HCT116 (cell line): ENCODE data around the gene TAF12. TPM values are rescaled to one million over a fixed set of nuclear protein-coding genes. Genes with fewer than 3 reads are reported as not detected.
A peak's percentile ranks its signal among the peaks of the same experiment; 100 is the strongest.

Source experiments
- ATAC-seq: fragments of 200-7000 bp; cut with Tn5 transposase; 2 replicates; pipeline ENCODE4 v1.9.1; 2020; ENCODE audit warnings: mild to moderate bottlenecking, moderate library complexity
- BruUV-seq: library from RNA; stranded (reverse); fragments of 400-500 nt; replicated peaks from 2 replicates; lab custom pipeline; 2021; lab: Mats Ljungman, UMichigan
- CTCF ChIA-PET: fragments of 300-600 bp; sonication (Branson Sonifier 250); formaldehyde crosslinking; loops from one replicate; lab custom pipeline; 2021; ENCODE audit warnings: antibody characterized with exemption; lab: Charles Lee
- POLR2A ChIA-PET: fragments of 300-600, 350-600 bp; sonication (Branson Sonifier 250); formaldehyde crosslinking; loops from one replicate; lab custom pipeline; 2021; ENCODE audit warnings: antibody characterized with exemption; lab: Charles Lee
- RAD21 ChIA-PET, 2 experiments: fragments of 300-600 bp; sonication (Branson Sonifier 250); formaldehyde crosslinking; loops; one replicate each; lab custom pipeline; 2023; ENCODE audit warnings: low total read pairs in 2 of 2; ENCODE audit not compliant: uncharacterized antibody in 2 of 2, unreplicated experiment in 2 of 2, low non-redundant PET in 1 of 2; lab: Charles Lee
- DNase-seq: peaks from one replicate; pipeline ENCODE4 v3.0.0-alpha.2; 2010; ENCODE audit warnings: low read depth, low spot score
- H2AFZ ChIP-seq: fragments of 200-600 bp; shearing (Covaris generic), sonication (generic); 2 replicates; pipeline ENCODE4 v1.6.1; 2017; ENCODE audit warnings: low read depth, mixed run types, mixed read lengths, antibody characterized with exemption, low read length; ENCODE audit not compliant: poor library complexity, severe bottlenecking
- H3K27ac ChIP-seq: 2 replicates; pipeline ENCODE4 v1.5.1; 2012; ENCODE audit warnings: low read depth, low read length
- H3K27me3 ChIP-seq: fragments of 200-600 bp; sonication (generic); 2 replicates; pipeline ENCODE4 v1.6.1; 2016; ENCODE audit warnings: mixed run types, low read length, mixed read lengths; ENCODE audit not compliant: insufficient read depth
- H3K36me3 ChIP-seq, 2 experiments: fragments of 200-500 bp in 1 of 2; fragments of 200-600 bp in 1 of 2; sonication (Bioruptor generic) in 1 of 2; sonication (generic) in 1 of 2; 2 replicates each; pipeline versions ENCODE4 v1.5.1 to v1.6.1; 2014 to 2016; ENCODE audit warnings: low read length in 2 of 2, inconsistent platforms in 1 of 2, mixed read lengths in 1 of 2, mixed run types in 1 of 2; ENCODE audit not compliant: insufficient read depth in 2 of 2, control insufficient read depth in 1 of 2
- H3K4me1 ChIP-seq, 2 experiments: fragments of 200-600 bp in 1 of 2; sonication (generic) in 1 of 2; 2 replicates each; pipeline versions ENCODE4 v1.5.1 to v1.6.1; 2012 to 2017; ENCODE audit warnings: low read length in 2 of 2, inconsistent platforms in 1 of 2, mild to moderate bottlenecking in 1 of 2, mixed read lengths in 1 of 2, mixed run types in 1 of 2, moderate library complexity in 1 of 2; ENCODE audit not compliant: insufficient read depth in 2 of 2, control insufficient read depth in 1 of 2
- H3K4me2 ChIP-seq: fragments of 200-600 bp; sonication (generic); 2 replicates; pipeline ENCODE4 v1.6.1; 2017; ENCODE audit warnings: mixed run types, low read length, mixed read lengths
- H3K4me3 ChIP-seq, 2 experiments: fragments of 200-600 bp in 1 of 2; sonication (generic) in 1 of 2; replicated peaks in 1 of 2; 2 replicates each; pipeline ENCODE4 v1.5.1; 2011 to 2016; ENCODE audit warnings: low read length in 2 of 2, control low read depth in 1 of 2, low read depth in 1 of 2, mild to moderate bottlenecking in 1 of 2, mixed read lengths in 1 of 2, mixed run types in 1 of 2
- H3K79me2 ChIP-seq: fragments of 200-600 bp; sonication (generic); 2 replicates; pipeline ENCODE4 v1.6.1; 2017; ENCODE audit warnings: mild to moderate bottlenecking, mixed run types, low read length, moderate library complexity, mixed read lengths; ENCODE audit not compliant: insufficient read depth
- H3K9ac ChIP-seq: fragments of 200-600 bp; sonication (generic); 2 replicates; pipeline ENCODE4 v1.6.1; 2016; ENCODE audit warnings: low read length, mixed read lengths
- H3K9me2 ChIP-seq: fragments of 200-600 bp; sonication (generic), shearing (Covaris generic); 2 replicates; pipeline ENCODE4 v1.6.1; 2017; ENCODE audit warnings: mixed run types, mild to moderate bottlenecking, moderate library complexity; ENCODE audit not compliant: insufficient read depth
- H3K9me3 ChIP-seq, 2 experiments: fragments of 200-500 bp in 1 of 2; fragments of 200-600 bp in 1 of 2; sonication (Bioruptor generic) in 1 of 2; sonication (generic) in 1 of 2; 2 replicates each; pipeline ENCODE4 v1.6.1; 2014 to 2017; ENCODE audit warnings: low read length in 2 of 2, mixed read lengths in 2 of 2, inconsistent platforms in 1 of 2, low read depth in 1 of 2, mild to moderate bottlenecking in 1 of 2, mixed run types in 1 of 2, moderate library complexity in 1 of 2; ENCODE audit not compliant: control insufficient read depth in 1 of 2, insufficient read depth in 1 of 2
- H4K20me1 ChIP-seq: fragments of 200-600 bp; sonication (generic), shearing (Covaris generic); 2 replicates; pipeline ENCODE4 v1.6.1; 2017; ENCODE audit warnings: mixed run types, mild to moderate bottlenecking, moderate library complexity; ENCODE audit not compliant: insufficient read depth
- ATF3 ChIP-seq: IDR thresholded peaks from 2 replicates; pipeline ENCODE4 v1.6.1; 2012
- CEBPB ChIP-seq: IDR thresholded peaks from 2 replicates; pipeline ENCODE4 v1.6.1; 2012; ENCODE audit warnings: low read depth
- EGR1 ChIP-seq: IDR thresholded peaks from 2 replicates; pipeline ENCODE4 v1.6.1; 2012; ENCODE audit warnings: low read depth
- EZH2 ChIP-seq: fragments of 200-600 bp; sonication (generic); IDR thresholded peaks from 2 replicates; pipeline ENCODE4 v1.6.1; 2017; ENCODE audit warnings: antibody characterized with exemption, mixed run types
- EZH2phosphoT487 ChIP-seq: fragments of 200-600 bp; IDR thresholded peaks from 2 replicates; pipeline ENCODE4 v1.6.1; 2018; ENCODE audit warnings: antibody characterized with exemption, borderline replicate concordance
- FOSL1 ChIP-seq: IDR thresholded peaks from 2 replicates; pipeline ENCODE4 v1.6.1; 2012; ENCODE audit warnings: low read depth
- JUND ChIP-seq: IDR thresholded peaks from 2 replicates; pipeline ENCODE4 v1.6.1; 2012
- SP1 ChIP-seq: IDR thresholded peaks from 2 replicates; pipeline ENCODE4 v1.6.1; 2012; ENCODE audit warnings: low read depth
- YY1 ChIP-seq: IDR thresholded peaks from 2 replicates; pipeline ENCODE4 v1.6.1; 2011; ENCODE audit warnings: low read length, low read depth, moderate library complexity, mild to moderate bottlenecking; ENCODE audit not compliant: insufficient replicate concordance; ENCODE audit errors: extremely low read depth
- ZFX ChIP-seq: fragments of 450-650 bp; IDR thresholded peaks from 2 replicates; pipeline ENCODE4 v1.6.1; 2017
- ZNF274 ChIP-seq: fragments of 200-500 bp; sonication (Bioruptor generic); IDR thresholded peaks from 2 replicates; pipeline ENCODE4 v1.6.1; 2014; ENCODE audit warnings: mild to moderate bottlenecking, low read depth, low read length, inconsistent platforms
- intact Hi-C: fragments of 100-400 bp; cut with micrococcal nuclease; formaldehyde crosslinking; loops from 2 replicates; pipeline ENCODE4 v1.10.0; 2022
- total RNA-seq: library from RNA; stranded (reverse); gene quantifications from one replicate; pipeline ENCODE4 v1.2.1, GENCODE V29; 2021; ENCODE audit not compliant: unreplicated experiment
- TF ChIP-seq, protein P1 (sequence below), 3 experiments: fragments of 200-600 bp in 1 of 3; sonication (generic) in 1 of 3; IDR thresholded peaks in 2 of 3; conservative IDR thresholded peaks in 1 of 3; 2 replicates each; pipeline ENCODE4 v1.5.1; 2012 to 2017; ENCODE audit warnings: low read depth in 2 of 3, low read length in 2 of 3, antibody characterized with exemption in 1 of 3, borderline replicate concordance in 1 of 3, control low read depth in 1 of 3, mild to moderate bottlenecking in 1 of 3, mixed read lengths in 1 of 3, mixed run types in 1 of 3, moderate library complexity in 1 of 3; ENCODE audit not compliant: insufficient read depth in 1 of 3

The TAF12 gene
- total RNA-seq, 1 experiment from 2014 or later = 39.0 TPM

DNA sequence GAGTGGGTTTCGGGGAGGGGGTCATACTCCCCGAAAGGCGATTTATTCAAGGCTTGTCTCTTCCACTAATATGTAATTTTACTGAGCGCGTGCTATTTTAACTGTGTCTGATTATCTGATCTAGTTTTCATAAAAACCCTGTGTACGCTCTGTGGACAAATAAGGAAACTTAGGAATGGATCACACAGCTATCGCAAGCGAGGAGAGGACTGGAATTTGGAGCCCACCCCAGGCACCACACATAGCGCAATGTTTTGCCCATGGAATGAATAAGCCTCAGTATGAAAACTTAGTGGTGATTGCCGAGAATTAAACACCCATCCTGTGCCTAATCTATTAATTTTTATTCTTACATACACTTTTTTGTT is 60.6 kb downstream of the TAF12 start:
- H3K27ac ChIP-seq = peak overlapping the region; percentile 93
- peaks cover 9 to 29% of the 10 kb centered on the region in 2 experiments; a peak in 3 of 4 replicates for H3K4me1 ChIP-seq
- TF ChIP-seq CEBPB = no peak
- TF ChIP-seq JUND = no peak
- TF ChIP-seq, all 23 proteins: peak for 0
- Histone ChIP-seq H3K9ac (peak overlapping the region; percentile 96), H3K4me3 (peak overlapping the region; percentile 97 to 99), H3K27me3 (no peaks in the 10 kb centered on the region), H3K9me3 (no peaks in the 10 kb centered on the region), H2AFZ (no peak overlapping the region), H4K20me1 (peaks cover 29% of the 10 kb centered on the region; the same call in 1 of the 2 replicates), H3K4me2 (peak overlapping the region; percentile 85), H3K79me2 (peaks cover 32% of the 10 kb centered on the region), H3K9me2 (no peaks in the 10 kb centered on the region), H3K36me3 (peaks cover 21 to 40% of the 10 kb centered on the region in 2 experiments; a peak in 3 of 4 replicates)
- CTCF ChIA-PET = interaction anchor here (0.5 to 1.5 kb wide), 3 partner anchors 21 to 718 kb away, joined by 3 to 10 read pairs (median 3); no protein-coding TSS in a partner anchor
- intact Hi-C loops = no loop called here
- no peak for DNase-seq
- BruUV-seq = TSS peak; percentile 98
- POLR2A ChIA-PET = interaction anchor here (0.7 to 2.8 kb wide), 37 partner anchors 8 to 348 kb away, joined by 3 to 27 read pairs (median 4); partner anchors contain the start of genes ATP5IF1, EPB41, MED18 and PHACTR4
- ATAC-seq = peak; percentile 15; the same call in 1 of the 2 replicates
- RAD21 ChIA-PET = interaction anchor here in 1 of 2 experiments (0.5 kb wide), 1 partner anchor 42 kb away, joined by 4 read pairs; no protein-coding TSS in a partner anchor

DNA sequence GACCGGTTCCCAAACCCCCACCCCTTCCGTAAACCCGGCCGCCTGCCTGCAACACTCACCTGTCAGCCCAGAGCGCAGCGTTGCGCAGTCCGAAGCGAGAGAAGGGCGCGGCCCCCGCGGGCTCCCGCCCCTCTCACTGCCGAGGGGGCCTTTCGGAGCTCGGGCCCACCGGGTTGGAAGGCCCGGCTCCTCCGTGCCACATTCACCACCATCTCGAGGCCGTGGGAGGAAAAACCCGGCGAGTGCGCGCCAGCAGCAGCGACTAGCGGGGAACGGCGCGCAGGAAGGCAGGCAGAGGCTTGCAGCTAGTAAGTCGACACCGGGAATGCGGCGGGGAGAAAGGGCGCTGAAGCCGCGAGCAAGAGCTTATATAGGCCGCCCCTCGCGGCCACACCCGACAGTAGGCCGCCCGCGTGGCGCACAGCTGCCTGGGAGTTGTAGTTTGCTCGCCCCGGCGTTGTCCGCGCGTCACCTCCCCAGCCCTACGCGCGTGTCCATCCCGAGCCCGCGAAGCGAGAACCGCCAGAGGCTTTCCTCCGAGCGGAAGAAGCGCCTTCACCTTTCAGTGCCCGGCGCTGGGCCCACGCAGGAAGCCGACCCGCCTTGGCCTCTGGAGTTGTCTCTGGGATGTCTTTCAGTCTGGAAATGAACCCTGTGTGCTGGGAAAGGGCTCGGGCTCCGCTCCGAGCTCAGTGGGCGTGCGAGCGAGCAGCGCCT is 61.2 kb downstream of the TAF12 start:
- Histone ChIP-seq H3K4me3 (peak overlapping the region; percentile 97 to 99), H3K9me3 (no peaks in the 10 kb centered on the region), H3K27ac (peak overlapping the region; percentile 93), H3K9me2 (no peaks in the 10 kb centered on the region), H3K9ac (peak overlapping the region; percentile 96), H3K27me3 (no peaks in the 10 kb centered on the region), H3K79me2 (peaks cover 32% of the 10 kb centered on the region), H3K36me3 (peaks cover 21 to 40% of the 10 kb centered on the region in 2 experiments; a peak in 3 of 4 replicates), H3K4me2 (peak overlapping the region; percentile 85), H2AFZ (no peak overlapping the region), H4K20me1 (peaks cover 29% of the 10 kb centered on the region; the same call in 1 of the 2 replicates), H3K4me1 (peaks cover 9 to 29% of the 10 kb centered on the region in 2 experiments; a peak in 3 of 4 replicates)
- POLR2A ChIA-PET = interaction anchor here (0.6 to 2.8 kb wide), 39 partner anchors 8 to 558 kb away, joined by 3 to 27 read pairs (median 4); partner anchors contain the start of genes ATP5IF1, EPB41, MED18 and RNU11
- ATAC-seq (peak; percentile 79), DNase-seq (peak; percentile 90)
- no TSS peak for BruUV-seq
- RAD21 ChIA-PET = interaction anchor here in 1 of 2 experiments (0.5 kb wide), 1 partner anchor 41 kb away, joined by 4 read pairs; no protein-coding TSS in a partner anchor
- intact Hi-C loops = no loop called here
- CTCF ChIA-PET = interaction anchor here (0.5 to 1.5 kb wide), 4 partner anchors 21 to 718 kb away, joined by 3 to 10 read pairs (median 3); no protein-coding TSS in a partner anchor
- TF ChIP-seq, protein P1, sequence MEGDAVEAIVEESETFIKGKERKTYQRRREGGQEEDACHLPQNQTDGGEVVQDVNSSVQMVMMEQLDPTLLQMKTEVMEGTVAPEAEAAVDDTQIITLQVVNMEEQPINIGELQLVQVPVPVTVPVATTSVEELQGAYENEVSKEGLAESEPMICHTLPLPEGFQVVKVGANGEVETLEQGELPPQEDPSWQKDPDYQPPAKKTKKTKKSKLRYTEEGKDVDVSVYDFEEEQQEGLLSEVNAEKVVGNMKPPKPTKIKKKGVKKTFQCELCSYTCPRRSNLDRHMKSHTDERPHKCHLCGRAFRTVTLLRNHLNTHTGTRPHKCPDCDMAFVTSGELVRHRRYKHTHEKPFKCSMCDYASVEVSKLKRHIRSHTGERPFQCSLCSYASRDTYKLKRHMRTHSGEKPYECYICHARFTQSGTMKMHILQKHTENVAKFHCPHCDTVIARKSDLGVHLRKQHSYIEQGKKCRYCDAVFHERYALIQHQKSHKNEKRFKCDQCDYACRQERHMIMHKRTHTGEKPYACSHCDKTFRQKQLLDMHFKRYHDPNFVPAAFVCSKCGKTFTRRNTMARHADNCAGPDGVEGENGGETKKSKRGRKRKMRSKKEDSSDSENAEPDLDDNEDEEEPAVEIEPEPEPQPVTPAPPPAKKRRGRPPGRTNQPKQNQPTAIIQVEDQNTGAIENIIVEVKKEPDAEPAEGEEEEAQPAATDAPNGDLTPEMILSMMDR (IDR thresholded peaks at IDR 0.05 in 2 of 3, conservative IDR thresholded peaks at IDR 0.05 in 1 of 3; ENCODE audit: borderline replicate concordance in 1 of 3, insufficient read depth in 1 of 3, low read depth in 2 of 3, low read length in 2 of 3) = 0 out of 6 replicates have a peak, but pooled peaks of 1 of the 3 experiments have one; percentile 2
- TF ChIP-seq SP1 (peak; percentile 79), ATF3 (no peak), YY1 (peak; percentile 81), ZFX (peak; percentile 85), ZNF274 (no peak), EZH2phosphoT487 (no peak), FOSL1 (peak; percentile 7; the same call in 1 of the 2 replicates), EZH2 (no peak), EGR1 (peak; percentile 39; the same call in 1 of the 2 replicates)
